ENCODE results near the gene CHRNG. TPM values are rescaled to one million over a fixed set of nuclear protein-coding genes. Genes with fewer than 3 reads are reported as not detected.

The CHRNG gene
- total RNA-seq, 4 donors from 2014 or later: not detected

GRCh38 chr2:232537499-232537898, 2.0 kb upstream of the CHRNG start:
- no peak for ATAC-seq

DNA sequence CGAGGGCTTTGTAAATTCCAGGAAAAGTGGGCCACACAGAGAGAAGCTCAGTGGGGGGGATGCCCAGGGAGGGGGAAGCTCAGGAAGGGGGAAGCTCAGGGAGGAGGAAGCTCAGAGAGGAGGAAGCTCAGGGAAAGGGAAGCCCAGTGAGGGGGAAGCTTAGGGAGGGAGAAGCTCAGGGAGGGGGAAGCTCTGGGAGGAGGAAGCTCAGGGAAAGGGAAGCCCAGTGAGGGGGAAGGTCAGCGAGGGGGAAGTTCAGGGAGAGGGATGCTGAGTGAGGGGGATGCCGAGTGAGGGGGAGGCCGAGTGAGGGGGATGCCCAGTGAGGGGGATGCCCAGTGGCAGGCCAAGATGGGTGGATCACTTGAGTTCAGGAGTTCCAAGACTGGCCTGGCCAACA, 821 bp upstream of the CHRNG start:
- WGBS, 2 donors (ENCODE audit: low coverage in 1 of 2): 13 to 17% methylated on average over 3 to 4 of the region's 4 CpGs
- TF ChIP-seq POLR2A (IDR thresholded peaks at IDR 0.05) (no peak), CTCF (IDR thresholded peaks at IDR 0.05) (no peak), EP300 (IDR thresholded peaks at IDR 0.05) (no peak), POLR2AphosphoS5 (IDR thresholded peaks at IDR 0.05) (no peak)
- ATAC-seq: no peak
- peaks cover 0 to 11% (median 0%) of the 10 kb centered on the region in 3 donors for H3K9me3 ChIP-seq
- peaks cover 70% of the 10 kb centered on the region for H3K27me3 ChIP-seq
- no peaks in the 10 kb centered on the region for H3K36me3 ChIP-seq
- no peak overlapping the region for H3K27ac ChIP-seq
- H3K4me1 ChIP-seq: no peaks in the 10 kb centered on the region
- H3K4me3 ChIP-seq: no peak overlapping the region

More at GRCh38 chr2:232537499-232537898, 2.0 kb upstream of the CHRNG start:
- no peak overlapping the region for H3K27ac ChIP-seq
- WGBS, 2 donors (ENCODE audit: low coverage in 1 of 2): 100% methylated on average over 1 of the region's 4 CpGs; no CpG with 5 or more reads in 1 of the 2 donors
- peaks cover 0 to 11% (median 0%) of the 10 kb centered on the region in 3 donors for H3K9me3 ChIP-seq
- no peaks in the 10 kb centered on the region for H3K4me1 ChIP-seq
- H3K4me3 ChIP-seq: no peak overlapping the region
- peaks cover 70% of the 10 kb centered on the region for H3K27me3 ChIP-seq
- no peaks in the 10 kb centered on the region for H3K36me3 ChIP-seq
- no peak for TF ChIP-seq POLR2A (IDR thresholded peaks at IDR 0.05)
- TF ChIP-seq CTCF (IDR thresholded peaks at IDR 0.05): no peak
- TF ChIP-seq POLR2AphosphoS5 (IDR thresholded peaks at IDR 0.05): no peak
- no peak for TF ChIP-seq EP300 (IDR thresholded peaks at IDR 0.05)

- peaks cover 0 to 3% of the 10 kb centered on the region in 2 donors for H3K36me3 ChIP-seq
- H3K27me3 ChIP-seq: peaks cover 61% of the 10 kb centered on the region
- ATAC-seq: no peak
- no peaks in the 10 kb centered on the region for H3K4me1 ChIP-seq
- no peak overlapping the region for H3K27ac ChIP-seq
- 40 to 86% methylated on average over 1 of the region's 17 CpGs for WGBS, 2 donors (ENCODE audit: low coverage in 1 of 2)
- no peak overlapping the region for H3K4me3 ChIP-seq
- TF ChIP-seq POLR2A (IDR thresholded peaks at IDR 0.05) (no peak), CTCF (IDR thresholded peaks at IDR 0.05) (no peak), POLR2AphosphoS5 (IDR thresholded peaks at IDR 0.05) (no peak)
- peaks cover 0 to 11% (median 0%) of the 10 kb centered on the region in 3 donors for H3K9me3 ChIP-seq
Measured at GRCh38 chr2:232540441-232541041, 1.0 kb downstream of the CHRNG start.

- 52% methylated on average over 8 of the region's 19 CpGs; no CpG with 5 or more reads in 1 of the 2 donors for WGBS, 2 donors (ENCODE audit: low coverage in 1 of 2)
- no peak for ATAC-seq
Measured at GRCh38 chr2:232541195-232541960, 1.9 kb downstream of the CHRNG start.

More at GRCh38 chr2:232541195-232541960, 1.9 kb downstream of the CHRNG start:
- Histone ChIP-seq H3K4me1 (no peaks in the 10 kb centered on the region), H3K9me3 (peaks cover 0 to 3% (median 0%) of the 10 kb centered on the region in 3 donors), H3K4me3 (no peak overlapping the region), H3K27ac (no peak overlapping the region), H3K27me3 (peaks cover 53% of the 10 kb centered on the region), H3K36me3 (peaks cover 0 to 6% of the 10 kb centered on the region in 2 donors)
- no peak for TF ChIP-seq POLR2A (IDR thresholded peaks at IDR 0.05)
- no peak for TF ChIP-seq CTCF (IDR thresholded peaks at IDR 0.05)
- TF ChIP-seq EP300 (IDR thresholded peaks at IDR 0.05): no peak
- TF ChIP-seq POLR2AphosphoS5 (IDR thresholded peaks at IDR 0.05): no peak
